B cell (primary cell): ENCODE measurements around the gene TRAP1. TPM values are rescaled to one million over a fixed set of nuclear protein-coding genes. Genes with fewer than 3 reads are reported as not detected.

Experiments used
- ATAC-seq: fragments of 200-7000 bp; cut with Tn5 transposase; one replicate; pipeline ENCODE4 v1.10.0; 2021; ENCODE audit warnings: low read depth, mild to moderate bottlenecking, moderate number of reproducible peaks, moderate library complexity
- CTCF ChIA-PET: fragments of 350-600 bp; sonication (Branson Sonifier 250); formaldehyde crosslinking; loops from one replicate; lab custom pipeline; 2021; ENCODE audit warnings: antibody characterized with exemption, inconsistent platforms; lab: Charles Lee
- POLR2A ChIA-PET: fragments of 350-600 bp; sonication (Branson Sonifier 250); formaldehyde crosslinking; loops from one replicate; lab custom pipeline; 2021; ENCODE audit warnings: antibody characterized with exemption; lab: Charles Lee
- DNase-seq: peaks from one replicate; pipeline ENCODE4 v3.0.0; 2013
- H2AFZ ChIP-seq: 2 replicates; pipeline ENCODE4 v1.6.1; 2012; ENCODE audit warnings: mild to moderate bottlenecking, low read depth, low read length; ENCODE audit not compliant: insufficient read depth, poor library complexity, severe bottlenecking
- H3K27ac ChIP-seq, 2 donors: 1 replicate in 1 of 2; 2 replicates in 1 of 2; pipeline ENCODE4 v1.5.1; 2012 to 2013; ENCODE audit warnings: low read length in 2 of 2, mild to moderate bottlenecking in 2 of 2, moderate library complexity in 1 of 2
- H3K27me3 ChIP-seq, 4 experiments: fragments of 200-600 bp in 1 of 4; sonication (generic) in 1 of 4; replicated peaks in 1 of 4; 1 replicate in 2 of 4; 2 replicates in 2 of 4; pipeline versions ENCODE4 v1.6.1 to v1.7.0; 2013 to 2016; ENCODE audit warnings: low read length in 3 of 4, mild to moderate bottlenecking in 2 of 4, mixed read lengths in 1 of 4, moderate library complexity in 1 of 4; ENCODE audit not compliant: insufficient read depth in 4 of 4, control insufficient read depth in 3 of 4; ENCODE audit errors: control extremely low read depth in 1 of 4
- H3K36me3 ChIP-seq, 2 experiments: replicated peaks in 1 of 2; 1 replicate in 1 of 2; 2 replicates in 1 of 2; pipeline versions ENCODE4 v1.6.1 to v1.7.1; 2013; ENCODE audit warnings: low read length in 1 of 2; ENCODE audit not compliant: insufficient read depth in 2 of 2, control insufficient read depth in 1 of 2; ENCODE audit errors: control extremely low read depth in 1 of 2, extremely low read depth in 1 of 2
- H3K4me1 ChIP-seq, 2 donors: fragments of 200-600 bp in 1 of 2; sonication (generic) in 1 of 2; 1 replicate in 1 of 2; 2 replicates in 1 of 2; pipeline versions ENCODE4 v1.5.1 to v1.6.1; 2013 to 2017; ENCODE audit warnings: low read length in 2 of 2; ENCODE audit not compliant: control insufficient read depth in 2 of 2, insufficient read depth in 2 of 2
- H3K4me2 ChIP-seq: replicated peaks from 2 replicates; pipeline ENCODE3; 2012; ENCODE audit warnings: mild to moderate bottlenecking, low read depth, low read length; ENCODE audit not compliant: poor library complexity, severe bottlenecking
- H3K4me3 ChIP-seq, 5 experiments: fragments of 200-600 bp in 1 of 5; sonication (generic) in 1 of 5; 1 replicate in 3 of 5; 2 replicates in 2 of 5; pipeline versions ENCODE4 v1.5.1 to v1.7.0; 2011 to 2016; ENCODE audit warnings: low read length in 4 of 5, mild to moderate bottlenecking in 4 of 5, low read depth in 2 of 5, control low read depth in 1 of 5, moderate library complexity in 1 of 5; ENCODE audit not compliant: insufficient read depth in 1 of 5; ENCODE audit errors: control extremely low read depth in 1 of 5, extremely low read depth in 1 of 5
- H3K79me2 ChIP-seq: fragments of 200-600 bp; sonication (generic); one replicate; pipeline ENCODE4 v1.6.0; 2016; ENCODE audit warnings: low read length; ENCODE audit not compliant: control insufficient read depth, insufficient read depth
- H3K9ac ChIP-seq: fragments of 200-600 bp; sonication (generic); 2 replicates; pipeline ENCODE4 v1.6.1; 2017; ENCODE audit warnings: mild to moderate bottlenecking, low read length, moderate library complexity
- H3K9me3 ChIP-seq, 3 donors: one replicate each; pipeline versions ENCODE4 v1.6.1 to v1.7.1; 2013; ENCODE audit warnings: low read length in 2 of 3; ENCODE audit not compliant: control insufficient read depth in 2 of 3, insufficient read depth in 1 of 3; ENCODE audit errors: control extremely low read depth in 1 of 3
- H4K20me1 ChIP-seq: 2 replicates; pipeline ENCODE4 v1.6.0; 2012; ENCODE audit warnings: mild to moderate bottlenecking, low read length; ENCODE audit not compliant: insufficient read depth, control insufficient read depth, poor library complexity, severe bottlenecking
- H3K27ac Mint-ChIP-seq: one replicate; pipeline ENCODE4 v1.8.0; 2021; ENCODE audit warnings: mixed read lengths
- H3K27me3 Mint-ChIP-seq: one replicate; pipeline ENCODE4 v1.8.0; 2021; ENCODE audit warnings: mixed read lengths
- H3K4me1 Mint-ChIP-seq: one replicate; pipeline ENCODE4 v1.8.0; 2021; ENCODE audit warnings: mixed read lengths
- H3K4me3 Mint-ChIP-seq: one replicate; pipeline ENCODE4 v1.8.0; 2021; ENCODE audit warnings: mixed read lengths
- H3K9me3 Mint-ChIP-seq: one replicate; pipeline ENCODE4 v1.8.0; 2022; ENCODE audit warnings: mixed read lengths; ENCODE audit not compliant: insufficient read depth
- EZH2 ChIP-seq: IDR thresholded peaks from 2 replicates; pipeline ENCODE4 v1.6.1; 2012; ENCODE audit warnings: borderline replicate concordance, low read depth, mild to moderate bottlenecking, moderate library complexity, low read length; ENCODE audit not compliant: insufficient read depth, poor library complexity, severe bottlenecking
- WGBS: methylation state at CpG from one replicate; pipeline ENCODE4 v1.1.5; 2013; ENCODE audit warnings: missing lambda C conversion rate; ENCODE audit not compliant: insufficient coverage; 5-methylcytosine and 5-hydroxymethylcytosine counted together
- intact Hi-C: fragments of 100-400 bp; cut with micrococcal nuclease; formaldehyde crosslinking; loops from one replicate; pipeline ENCODE4 v1.10.0; 2022
- polyA plus RNA-seq: library from polyadenylated mRNA; depleted of rRNA; stranded (reverse); fragments of >200 nt; gene quantifications from 2 replicates; pipeline ENCODE4 v1.2.3, GENCODE V29; 2012
- total RNA-seq, 2 donors: library from RNA; stranded (reverse); fragments of 120-200 nt in 1 of 2; gene quantifications; 1 replicate in 1 of 2; 2 replicates in 1 of 2; pipeline versions ENCODE4 v1.2.3 to v1.2.4, GENCODE V29; 2013 to 2022
- TF ChIP-seq, protein P1 (sequence below): fragments of 200-600 bp; IDR thresholded peaks from one replicate; pipeline ENCODE4 v1.8.0; 2022; ENCODE audit warnings: antibody characterized with exemption, mild to moderate bottlenecking

TRAP1 gene
- total and polyA plus RNA-seq, 2 donors (not counting 1 experiment from before 2014, with no cell fraction given), result 51.1 to 88.4 TPM

DNA sequence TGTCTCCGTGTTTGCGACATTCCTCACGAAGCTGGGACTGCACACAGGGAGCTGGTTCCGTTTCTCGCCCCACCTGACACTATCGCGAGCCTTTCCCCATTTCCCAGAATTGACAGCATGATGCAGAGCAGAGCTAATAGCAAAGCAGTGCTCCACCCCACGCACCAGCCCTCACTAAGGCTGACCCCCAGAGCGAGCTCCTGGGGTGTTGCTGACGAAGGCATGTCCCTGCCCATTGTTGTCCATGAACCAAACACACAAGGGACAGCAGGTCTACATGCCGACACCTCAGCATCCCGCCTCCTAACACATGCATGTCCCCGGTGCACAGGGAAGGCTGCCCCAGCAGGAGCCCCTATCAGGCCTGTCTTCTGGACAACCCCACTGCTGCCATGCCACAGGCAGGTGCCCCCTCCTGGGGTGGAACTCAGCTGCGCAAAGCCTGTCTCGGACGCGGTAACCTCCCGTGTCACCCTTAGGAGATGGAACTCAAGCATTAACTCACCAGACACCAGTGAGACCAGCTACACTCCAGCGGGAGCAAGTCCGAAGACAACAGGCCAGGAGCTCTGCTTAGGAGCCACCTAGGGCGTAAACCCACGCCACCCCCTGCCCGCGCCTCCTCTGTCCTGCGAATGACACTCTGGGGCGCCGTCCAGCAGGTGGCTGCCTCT, 16.9 kb upstream of the TRAP1 start:
- Histone ChIP-seq H3K27ac (no peak overlapping the region), H3K4me1 (no peaks in the 10 kb centered on the region), H3K9ac (no peak overlapping the region), H3K4me3 (no peak overlapping the region), H3K27me3 (no peaks in the 10 kb centered on the region), H2AFZ (no peak overlapping the region), H3K36me3 (peaks cover 3 to 83% of the 10 kb centered on the region in 2 experiments), H3K79me2 (peaks cover 29% of the 10 kb centered on the region), H4K20me1 (peaks cover 58% of the 10 kb centered on the region), H3K9me3 (no peaks in the 10 kb centered on the region), H3K4me2 (no peak overlapping the region)
- TF ChIP-seq, protein P1, sequence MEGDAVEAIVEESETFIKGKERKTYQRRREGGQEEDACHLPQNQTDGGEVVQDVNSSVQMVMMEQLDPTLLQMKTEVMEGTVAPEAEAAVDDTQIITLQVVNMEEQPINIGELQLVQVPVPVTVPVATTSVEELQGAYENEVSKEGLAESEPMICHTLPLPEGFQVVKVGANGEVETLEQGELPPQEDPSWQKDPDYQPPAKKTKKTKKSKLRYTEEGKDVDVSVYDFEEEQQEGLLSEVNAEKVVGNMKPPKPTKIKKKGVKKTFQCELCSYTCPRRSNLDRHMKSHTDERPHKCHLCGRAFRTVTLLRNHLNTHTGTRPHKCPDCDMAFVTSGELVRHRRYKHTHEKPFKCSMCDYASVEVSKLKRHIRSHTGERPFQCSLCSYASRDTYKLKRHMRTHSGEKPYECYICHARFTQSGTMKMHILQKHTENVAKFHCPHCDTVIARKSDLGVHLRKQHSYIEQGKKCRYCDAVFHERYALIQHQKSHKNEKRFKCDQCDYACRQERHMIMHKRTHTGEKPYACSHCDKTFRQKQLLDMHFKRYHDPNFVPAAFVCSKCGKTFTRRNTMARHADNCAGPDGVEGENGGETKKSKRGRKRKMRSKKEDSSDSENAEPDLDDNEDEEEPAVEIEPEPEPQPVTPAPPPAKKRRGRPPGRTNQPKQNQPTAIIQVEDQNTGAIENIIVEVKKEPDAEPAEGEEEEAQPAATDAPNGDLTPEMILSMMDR, result no peak
- no peak for TF ChIP-seq EZH2
- Mint-ChIP-seq H3K9me3 (no peaks in the 10 kb centered on the region), H3K4me1 (no peaks in the 10 kb centered on the region), H3K27ac (no peak overlapping the region), H3K4me3 (no peak overlapping the region), H3K27me3 (no peaks in the 10 kb centered on the region)
- CTCF ChIA-PET, result no interaction called here
- POLR2A ChIA-PET, result no interaction called here
- intact Hi-C loops, result no loop called here
- over 99% methylated on average over 27 of the region's 27 CpGs for WGBS
- DNase-seq, result no peak
- ATAC-seq, result no peak

DNA sequence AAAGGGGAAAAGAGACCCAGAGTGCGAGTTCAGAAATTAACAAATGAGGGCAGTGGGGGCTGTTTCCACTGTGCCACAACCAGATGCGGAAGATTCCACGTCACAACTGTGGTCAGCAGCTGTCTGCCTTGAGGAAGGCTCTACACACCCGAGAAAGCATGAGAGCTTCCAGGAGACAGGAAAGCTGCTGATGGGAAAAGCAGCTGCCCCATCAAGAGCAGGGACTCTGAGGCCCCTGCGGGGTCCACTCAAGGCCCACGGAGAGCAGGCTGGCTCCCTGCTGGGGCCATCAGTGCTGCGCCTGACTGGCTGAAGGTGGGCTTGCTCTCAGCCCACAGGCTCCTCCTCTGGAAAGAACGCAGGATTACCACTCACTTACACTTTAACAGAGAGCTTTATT, 14.8 kb upstream of the TRAP1 start:
- no peak overlapping the region for H3K9ac ChIP-seq
- H3K9me3 ChIP-seq, result no peaks in the 10 kb centered on the region
- peaks cover 58% of the 10 kb centered on the region for H4K20me1 ChIP-seq
- intact Hi-C loops, result no loop called here
- TF ChIP-seq, protein P1, result no peak
- no peak for TF ChIP-seq EZH2
- Mint-ChIP-seq H3K27ac (no peak overlapping the region), H3K4me1 (no peaks in the 10 kb centered on the region), H3K27me3 (no peaks in the 10 kb centered on the region), H3K9me3 (no peaks in the 10 kb centered on the region), H3K4me3 (no peak overlapping the region)
- H2AFZ ChIP-seq, result no peak overlapping the region
- DNase-seq, result no peak
- no peak overlapping the region for H3K4me3 ChIP-seq
- no peak overlapping the region for H3K4me2 ChIP-seq
- POLR2A ChIA-PET, result interaction anchor here (0.6 kb wide), 1 partner anchor 37 kb away, joined by 5 read pairs; no protein-coding TSS in a partner anchor
- CTCF ChIA-PET, result no interaction called here
- H3K4me1 ChIP-seq, result no peaks in the 10 kb centered on the region
- no peaks in the 10 kb centered on the region for H3K27me3 ChIP-seq
- peaks cover 0 to 84% of the 10 kb centered on the region in 2 experiments for H3K36me3 ChIP-seq
- H3K79me2 ChIP-seq, result peaks cover 23% of the 10 kb centered on the region
- WGBS, result 91% methylated on average over 5 of the region's 8 CpGs
- ATAC-seq, result no peak
- H3K27ac ChIP-seq, result no peak overlapping the region
